HepG2 (cell line): Measurements from ENCODE around the gene PLCB4. TPM values are rescaled to one million over a fixed set of nuclear protein-coding genes. Genes with fewer than 3 reads are reported as not detected.

Experiments used
- ATAC-seq: fragments of 200-7000 bp; cut with Tn5 transposase; 3 replicates; pipeline ENCODE4 v1.9.1; 2020; ENCODE audit warnings: mild to moderate bottlenecking, moderate library complexity
- BruUV-seq: library from RNA; stranded (reverse); fragments of 400-500 nt; replicated peaks from 2 replicates; lab custom pipeline; 2021; lab: Mats Ljungman, UMichigan
- CTCF ChIA-PET: fragments of 300-600 bp; formaldehyde crosslinking; extraction: SDS; loops from one replicate; lab custom pipeline; 2021; ENCODE audit warnings: low total read pairs, inconsistent platforms, low intra/inter-chr PET ratio; lab: Yijun Ruan, JAX
- POLR2A ChIA-PET: fragments of 350-600 bp; sonication (Branson Sonifier 250); formaldehyde crosslinking; loops from one replicate; lab custom pipeline; 2020; ENCODE audit warnings: antibody characterized with exemption, inconsistent platforms; lab: Yijun Ruan, JAX
- DNase-seq: peaks from one replicate; pipeline ENCODE4 v3.0.0-alpha.2; 2015; ENCODE audit warnings: low spot score
- FAIRE-seq: peaks from 3 replicates; lab custom pipeline; 2011; peaks lifted over from hg19 to GRCh38; lab: Jason Lieb, UNC
- H2AFZ ChIP-seq: one replicate; pipeline ENCODE4 v1.6.1; 2011; ENCODE audit warnings: low read length, inconsistent platforms
- H3K27ac ChIP-seq: fragments of 300-600 bp; 3 replicates; pipeline ENCODE4 v1.8.0; 2011; ENCODE audit warnings: mixed run types, mild to moderate bottlenecking, mixed read lengths, low read length, inconsistent platforms; ENCODE audit not compliant: insufficient read depth; ENCODE audit errors: extremely low read length
- H3K27me3 ChIP-seq, 2 experiments: fragments of 200-600 bp in 1 of 2; 2 replicates in 1 of 2; 3 replicates in 1 of 2; pipeline versions ENCODE4 v1.6.0 to v1.8.0; 2011; ENCODE audit warnings: low read length in 2 of 2, mild to moderate bottlenecking in 2 of 2, moderate library complexity in 2 of 2, inconsistent platforms in 1 of 2; ENCODE audit not compliant: insufficient read depth in 2 of 2, control insufficient read depth in 1 of 2
- H3K36me3 ChIP-seq, 2 experiments: fragments of 200-600 bp in 1 of 2; replicated peaks in 1 of 2; 2 replicates in 1 of 2; 3 replicates in 1 of 2; pipeline versions ENCODE4 v1.5.1 to v1.8.0; 2011; ENCODE audit warnings: low read length in 2 of 2, inconsistent platforms in 1 of 2; ENCODE audit not compliant: insufficient read depth in 2 of 2, control insufficient read depth in 1 of 2
- H3K4me1 ChIP-seq: 2 replicates; pipeline ENCODE4 v1.5.1; 2012; ENCODE audit warnings: low read length, inconsistent platforms; ENCODE audit not compliant: insufficient read depth
- H3K4me2 ChIP-seq: 2 replicates; pipeline ENCODE4 v1.6.0; 2011; ENCODE audit warnings: low read depth, low read length, inconsistent platforms
- H3K4me3 ChIP-seq, 3 experiments: fragments of 200-600 bp in 1 of 3; sonication (generic), shearing (Covaris generic) in 1 of 3; replicated peaks in 1 of 3; 2 replicates each; pipeline ENCODE4 v1.5.1; 2011 to 2016; ENCODE audit warnings: low read length in 3 of 3, inconsistent platforms in 2 of 3, low read depth in 2 of 3, mild to moderate bottlenecking in 2 of 3, control low read depth in 1 of 3, mixed read lengths in 1 of 3; ENCODE audit not compliant: insufficient read depth in 1 of 3
- H3K79me2 ChIP-seq: one replicate; pipeline ENCODE4 v1.6.1; 2011; ENCODE audit warnings: low read length, inconsistent platforms; ENCODE audit not compliant: insufficient read depth
- H3K9ac ChIP-seq: 2 replicates; pipeline ENCODE4 v1.6.0; 2011; ENCODE audit warnings: mild to moderate bottlenecking, low read depth, low read length, inconsistent platforms; ENCODE audit not compliant: insufficient read depth
- H3K9me3 ChIP-seq: 2 replicates; pipeline ENCODE4 v1.5.1; 2012; ENCODE audit warnings: mild to moderate bottlenecking, low read length
- H4K20me1 ChIP-seq: 2 replicates; pipeline ENCODE4 v1.6.0; 2011; ENCODE audit warnings: inconsistent platforms, mild to moderate bottlenecking, low read length, moderate library complexity; ENCODE audit not compliant: insufficient read depth
- BORCS8-MEF2B ChIP-seq: sonication (generic); formaldehyde crosslinking; IDR thresholded peaks from 2 replicates; pipeline ENCODE4 v1.8.0; 2022; ENCODE audit warnings: mild to moderate bottlenecking, missing genetic modification reagents
- FOXA3 ChIP-seq: IDR thresholded peaks from 2 replicates; pipeline ENCODE4 v1.6.1; 2016; ENCODE audit warnings: missing genetic modification reagents, missing compliant biosample characterization
- MAF1 ChIP-seq: sonication (generic); formaldehyde crosslinking; IDR thresholded peaks from 2 replicates; pipeline ENCODE4 v1.5.0; 2020; ENCODE audit warnings: missing genetic modification reagents, borderline replicate concordance
- MIER2 ChIP-seq: IDR thresholded peaks from 2 replicates; pipeline ENCODE4 v1.6.1; 2016; ENCODE audit warnings: missing biosample characterization, missing genetic modification reagents
- MIER3 ChIP-seq: IDR thresholded peaks from 2 replicates; pipeline ENCODE4 v1.6.1; 2016; ENCODE audit warnings: missing compliant biosample characterization, borderline replicate concordance
- MYC ChIP-seq: sonication (generic); formaldehyde crosslinking; IDR thresholded peaks from 2 replicates; pipeline ENCODE4 v1.9.0; 2021; ENCODE audit warnings: missing genetic modification reagents, borderline replicate concordance
- PHF8 ChIP-seq: sonication (generic); formaldehyde crosslinking; IDR thresholded peaks from 2 replicates; pipeline ENCODE4 v1.5.0; 2020; ENCODE audit warnings: missing genetic modification reagents
- THAP11 ChIP-seq: IDR thresholded peaks from 2 replicates; pipeline ENCODE4 v1.6.1; 2016; ENCODE audit warnings: missing biosample characterization, missing genetic modification reagents
- ZBTB10 ChIP-seq: sonication (generic); formaldehyde crosslinking; IDR thresholded peaks from 2 replicates; pipeline ENCODE4 v1.4.0; 2020; ENCODE audit warnings: missing genetic modification reagents, borderline replicate concordance
- ZBTB43 ChIP-seq: sonication (generic); formaldehyde crosslinking; conservative IDR thresholded peaks from 2 replicates; pipeline ENCODE4 v1.4.0; 2020; ENCODE audit warnings: missing genetic modification reagents
- ZNF10 ChIP-seq: sonication (generic); formaldehyde crosslinking; IDR thresholded peaks from 2 replicates; pipeline ENCODE4 v1.4.0; 2020; ENCODE audit warnings: mild to moderate bottlenecking, low read depth, missing genetic modification reagents, borderline replicate concordance
- ZNF180 ChIP-seq: sonication (generic); formaldehyde crosslinking; IDR thresholded peaks from 2 replicates; pipeline ENCODE4 v1.4.0; 2020; ENCODE audit warnings: low read depth, missing genetic modification reagents, borderline replicate concordance
- ZNF549 ChIP-seq: sonication (generic); formaldehyde crosslinking; IDR thresholded peaks from 2 replicates; pipeline ENCODE4 v1.5.0; 2020; ENCODE audit warnings: missing genetic modification reagents
- ZNF556 ChIP-seq: sonication (generic); formaldehyde crosslinking; IDR thresholded peaks from 2 replicates; pipeline ENCODE4 v1.4.0; 2020; ENCODE audit warnings: mild to moderate bottlenecking, missing genetic modification reagents, borderline replicate concordance
- WGBS: methylation state at CpG from one replicate; pipeline ENCODE4 v1.1.6; 2017; ENCODE audit warnings: low lambda C conversion rate; 5-methylcytosine and 5-hydroxymethylcytosine counted together
- in situ Hi-C: cut with HindIII; loops from 2 replicates; pipeline ENCODE4 v1.10.0; 2017; ENCODE audit warnings: low pct_unique_long_range_greater_than_20kb; ENCODE audit not compliant: extremely low pct_ligation_motif_present
- intact Hi-C: fragments of 100-400 bp; cut with micrococcal nuclease; formaldehyde crosslinking; loops from one replicate; pipeline ENCODE4 v1.10.0; 2022; ENCODE audit not compliant: unreplicated experiment
- polyA plus RNA-seq, 8 experiments: library from polyadenylated mRNA; depleted of rRNA in 3 of 8; stranded (reverse) in 7 of 8; unstranded in 1 of 8; fragments of >200 nt; fragmentation: Illumina TruSeq in 4 of 8; extraction: Trizol in 4 of 8; gene quantifications; 2 replicates each; pipeline versions ENCODE4 v1.2.1 to v1.2.3, GENCODE V29; 2011 to 2016; ENCODE audit warnings: low read depth in 4 of 8, missing spikeins in 1 of 8, mixed read lengths in 1 of 8; ENCODE audit not compliant: insufficient read depth in 1 of 8
- total RNA-seq, 5 experiments: library from RNA; depleted of rRNA; stranded (reverse); fragments of >200 nt; fragmentation: Illumina TruSeq; extraction: Trizol; gene quantifications; 2 replicates each; pipeline ENCODE4 v1.2.3, GENCODE V29; 2016; ENCODE audit warnings: low read depth in 1 of 5
- TF ChIP-seq, protein P1 (sequence below): sonication (generic); formaldehyde crosslinking; IDR thresholded peaks from 2 replicates; pipeline ENCODE4 v1.4.0; 2020; ENCODE audit warnings: missing genetic modification reagents
- TF ChIP-seq, protein P2 (sequence below): sonication (generic); formaldehyde crosslinking; IDR thresholded peaks from 2 replicates; pipeline ENCODE4 v1.5.0; 2020; ENCODE audit warnings: mild to moderate bottlenecking, missing genetic modification reagents

The PLCB4 gene
- total and polyA plus RNA-seq, 2 of the 13 experiments (the other 11 are each of a cell fraction or from before 2014, with no cell fraction given) = 0.01 TPM; not detected in 1

DNA sequence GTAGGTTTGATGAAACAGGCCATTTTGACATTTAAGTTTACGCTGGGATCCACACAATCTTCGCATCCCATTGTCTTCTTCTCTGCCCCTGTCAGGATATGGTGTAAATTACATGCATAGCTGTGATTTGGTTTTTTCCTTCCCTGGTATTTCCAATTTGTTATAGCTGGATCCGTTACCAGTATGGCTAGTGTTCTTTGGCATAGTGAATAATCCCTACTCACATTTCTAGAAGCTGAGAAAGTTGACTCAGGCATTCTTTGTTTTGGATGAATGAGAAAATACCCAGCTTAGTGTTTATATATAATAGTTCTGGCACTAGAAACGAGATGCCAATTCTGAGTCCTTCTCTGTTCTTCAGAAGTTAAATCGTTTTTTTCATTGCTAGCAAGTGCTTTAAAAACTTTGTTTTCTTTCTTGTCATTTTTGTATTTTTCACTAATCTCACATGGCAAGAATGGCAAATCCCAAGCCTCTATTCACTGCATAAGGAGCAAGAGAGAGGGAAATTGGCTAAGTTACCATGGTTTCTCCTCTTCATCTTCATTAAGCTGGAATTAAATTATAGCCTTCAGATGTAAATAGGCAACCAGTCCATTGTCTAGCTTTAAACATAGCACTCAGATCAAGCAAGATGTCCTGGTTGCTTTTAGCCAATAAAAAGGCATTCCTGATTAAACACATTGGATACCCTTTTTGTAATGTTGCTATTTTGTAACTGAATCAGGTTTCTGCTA is 353.6 kb downstream of the PLCB4 start:
- ATAC-seq = no peak
- Histone ChIP-seq H3K36me3 (no peaks in the 10 kb centered on the region), H3K9ac (no peak overlapping the region), H3K27me3 (0 out of 5 replicates have a peak, but pooled peaks cover 0 to 4% of the 10 kb centered on the region in 2 experiments), H3K79me2 (no peaks in the 10 kb centered on the region), H3K4me2 (no peak overlapping the region), H3K4me3 (no peak overlapping the region), H3K27ac (no peak overlapping the region), H3K4me1 (no peaks in the 10 kb centered on the region), H2AFZ (no peak overlapping the region), H4K20me1 (no peaks in the 10 kb centered on the region), H3K9me3 (no peaks in the 10 kb centered on the region)
- no peak for DNase-seq
- 2% methylated on average over 5 of the region's 5 CpGs for WGBS
- BruUV-seq = no TSS peak
- CTCF ChIA-PET = no interaction called here
- intact Hi-C loops = no loop called here
- in situ Hi-C loops = loop anchor here (25.0 kb wide), 1 partner anchor 665 kb away; no protein-coding TSS in a partner anchor
- FAIRE-seq = no peak
- POLR2A ChIA-PET = no interaction called here
- TF ChIP-seq PHF8 (CRISPR knock-in tag) = no peak
- no peak for TF ChIP-seq MIER3 (CRISPR knock-in tag)
- TF ChIP-seq ZNF10 = no peak
- no peak for TF ChIP-seq ZBTB43 (CRISPR knock-in tag)
- TF ChIP-seq, protein P1, sequence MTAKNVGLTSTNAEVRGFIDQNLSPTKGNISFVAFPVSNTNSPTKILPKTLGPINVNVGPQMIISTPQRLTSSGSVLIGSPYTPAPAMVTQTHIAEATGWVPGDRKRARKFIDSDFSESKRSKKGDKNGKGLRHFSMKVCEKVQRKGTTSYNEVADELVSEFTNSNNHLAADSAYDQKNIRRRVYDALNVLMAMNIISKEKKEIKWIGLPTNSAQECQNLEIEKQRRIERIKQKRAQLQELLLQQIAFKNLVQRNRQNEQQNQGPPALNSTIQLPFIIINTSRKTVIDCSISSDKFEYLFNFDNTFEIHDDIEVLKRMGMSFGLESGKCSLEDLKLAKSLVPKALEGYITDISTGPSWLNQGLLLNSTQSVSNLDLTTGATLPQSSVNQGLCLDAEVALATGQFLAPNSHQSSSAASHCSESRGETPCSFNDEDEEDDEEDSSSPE (CRISPR knock-in tag) = no peak
- no peak for TF ChIP-seq ZBTB10 (CRISPR knock-in tag)
- TF ChIP-seq MAF1 = no peak
- TF ChIP-seq MYC (CRISPR knock-in tag) = no peak
- no peak for TF ChIP-seq ZNF549
- TF ChIP-seq FOXA3 = no peak
- TF ChIP-seq ZNF180 (CRISPR knock-in tag) = no peak
- no peak for TF ChIP-seq MIER2 (CRISPR knock-in tag)
- no peak for TF ChIP-seq BORCS8-MEF2B (CRISPR knock-in tag)
- TF ChIP-seq ZNF556 (CRISPR knock-in tag) = no peak
- TF ChIP-seq, protein P2, sequence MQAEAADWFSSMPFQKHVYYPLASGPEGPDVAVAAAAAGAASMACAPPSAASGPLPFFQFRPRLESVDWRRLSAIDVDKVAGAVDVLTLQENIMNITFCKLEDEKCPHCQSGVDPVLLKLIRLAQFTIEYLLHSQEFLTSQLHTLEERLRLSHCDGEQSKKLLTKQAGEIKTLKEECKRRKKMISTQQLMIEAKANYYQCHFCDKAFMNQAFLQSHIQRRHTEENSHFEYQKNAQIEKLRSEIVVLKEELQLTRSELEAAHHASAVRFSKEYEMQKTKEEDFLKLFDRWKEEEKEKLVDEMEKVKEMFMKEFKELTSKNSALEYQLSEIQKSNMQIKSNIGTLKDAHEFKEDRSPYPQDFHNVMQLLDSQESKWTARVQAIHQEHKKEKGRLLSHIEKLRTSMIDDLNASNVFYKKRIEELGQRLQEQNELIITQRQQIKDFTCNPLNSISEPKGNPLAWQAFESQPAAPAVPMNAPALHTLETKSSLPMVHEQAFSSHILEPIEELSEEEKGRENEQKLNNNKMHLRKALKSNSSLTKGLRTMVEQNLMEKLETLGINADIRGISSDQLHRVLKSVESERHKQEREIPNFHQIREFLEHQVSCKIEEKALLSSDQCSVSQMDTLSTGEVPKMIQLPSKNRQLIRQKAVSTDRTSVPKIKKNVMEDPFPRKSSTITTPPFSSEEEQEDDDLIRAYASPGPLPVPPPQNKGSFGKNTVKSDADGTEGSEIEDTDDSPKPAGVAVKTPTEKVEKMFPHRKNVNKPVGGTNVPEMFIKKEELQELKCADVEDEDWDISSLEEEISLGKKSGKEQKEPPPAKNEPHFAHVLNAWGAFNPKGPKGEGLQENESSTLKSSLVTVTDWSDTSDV = no peak
- no peak for TF ChIP-seq THAP11 (CRISPR knock-in tag)
- TF ChIP-seq, all 625 proteins: peak for 0
